C4-2B (cell line): ENCODE data around the gene LRCH3.

Experiments used
- H3K27ac ChIP-seq: fragments of 450-650 bp; 2 replicates; pipeline ENCODE4 v1.5.1; 2017
- ZFX ChIP-seq: fragments of 450-650 bp; IDR thresholded peaks from 2 replicates; pipeline ENCODE4 v1.6.1; 2017
- TF ChIP-seq, protein P1 (sequence below): fragments of 450-650 bp; conservative IDR thresholded peaks from 2 replicates; pipeline ENCODE4 v1.5.1; 2017; ENCODE audit warnings: mild to moderate bottlenecking

Gene LRCH3

DNA sequence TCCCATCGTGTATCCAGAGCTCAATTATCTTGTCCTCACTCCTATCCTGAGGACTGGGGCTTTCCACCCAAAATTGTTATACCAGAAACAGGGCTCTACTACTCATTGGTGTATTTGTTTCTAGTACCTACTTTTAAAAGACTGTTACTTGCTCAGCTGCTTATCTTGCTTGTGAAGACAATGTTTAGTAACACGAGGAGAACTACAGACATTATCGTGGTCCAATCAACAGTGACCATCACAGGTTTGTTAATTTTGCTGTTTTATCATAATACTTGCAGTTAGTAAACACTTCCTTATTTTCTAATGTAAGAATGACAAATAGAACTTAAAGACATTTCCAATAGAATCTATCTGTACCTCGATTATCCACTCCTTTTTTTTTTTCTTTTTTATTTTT, 13.5 kb downstream of the LRCH3 start:
- TF ChIP-seq ZFX = no peak
- no peak overlapping the region for H3K27ac ChIP-seq

DNA sequence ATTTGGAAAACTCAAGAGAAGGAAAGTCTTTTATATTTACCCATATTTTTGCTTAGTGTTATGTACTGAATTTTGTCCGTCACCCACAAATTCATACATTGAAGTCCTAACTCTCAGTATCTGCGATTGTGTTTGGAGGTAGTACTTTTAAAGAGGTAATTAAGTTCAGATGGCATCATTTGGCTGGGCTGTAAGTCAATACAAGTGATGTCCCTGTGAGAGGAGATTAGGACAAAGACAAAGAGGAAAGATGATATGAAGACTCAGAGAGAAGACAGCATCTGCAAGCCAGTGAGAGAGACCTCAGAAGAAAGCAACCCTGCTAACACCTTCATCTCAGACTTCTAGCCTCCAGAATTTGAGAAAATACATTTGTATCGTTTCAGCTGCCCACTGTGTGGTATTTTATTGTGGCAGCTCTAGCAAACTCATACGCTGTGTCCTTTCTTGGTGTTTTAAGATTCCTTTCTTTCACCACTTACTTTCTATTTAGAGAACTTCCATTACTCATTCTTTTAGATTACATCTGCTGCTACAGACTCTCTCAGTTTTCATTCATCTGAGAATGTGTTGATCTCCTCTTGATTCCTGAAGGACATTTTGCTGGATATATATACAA, 17.0 kb downstream of the LRCH3 start:
- no peak overlapping the region for H3K27ac ChIP-seq

DNA sequence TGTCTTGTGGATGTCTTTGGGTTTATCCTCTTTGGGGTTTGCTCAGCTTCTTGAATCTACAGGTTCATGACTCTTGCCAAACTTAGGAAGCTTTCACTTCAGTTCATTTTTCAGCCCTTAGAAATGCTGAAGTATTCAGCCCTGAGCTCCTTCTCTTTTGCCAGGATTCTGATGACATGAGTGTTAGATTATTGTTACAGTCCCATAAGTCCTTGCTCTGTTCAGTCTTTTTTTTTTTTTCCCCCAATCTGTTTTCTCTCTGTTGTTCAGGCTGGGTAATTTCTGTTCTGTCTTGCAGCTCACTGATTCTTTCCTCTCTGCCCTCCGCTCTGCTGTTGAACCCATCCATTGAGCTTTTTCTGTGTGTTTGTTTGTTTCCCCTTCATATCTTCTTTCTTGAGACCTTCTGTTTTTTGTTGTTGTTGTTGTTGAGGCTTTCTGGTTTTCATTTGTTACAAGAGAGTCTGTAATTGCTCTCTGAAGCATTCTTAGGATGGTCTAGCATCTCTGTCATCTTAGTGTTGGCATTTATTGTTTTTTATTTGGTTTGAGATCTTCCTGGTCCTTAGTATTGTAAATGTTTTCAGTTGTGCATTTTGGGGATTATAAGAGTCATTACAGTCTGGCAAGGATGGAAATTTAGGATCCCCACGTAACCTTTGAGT, 18.4 kb downstream of the LRCH3 start:
- H3K27ac ChIP-seq = no peak overlapping the region

More for the DNA sequence above, 17.0 kb downstream of the LRCH3 start:
- no peak for TF ChIP-seq ZFX
- TF ChIP-seq, protein P1, sequence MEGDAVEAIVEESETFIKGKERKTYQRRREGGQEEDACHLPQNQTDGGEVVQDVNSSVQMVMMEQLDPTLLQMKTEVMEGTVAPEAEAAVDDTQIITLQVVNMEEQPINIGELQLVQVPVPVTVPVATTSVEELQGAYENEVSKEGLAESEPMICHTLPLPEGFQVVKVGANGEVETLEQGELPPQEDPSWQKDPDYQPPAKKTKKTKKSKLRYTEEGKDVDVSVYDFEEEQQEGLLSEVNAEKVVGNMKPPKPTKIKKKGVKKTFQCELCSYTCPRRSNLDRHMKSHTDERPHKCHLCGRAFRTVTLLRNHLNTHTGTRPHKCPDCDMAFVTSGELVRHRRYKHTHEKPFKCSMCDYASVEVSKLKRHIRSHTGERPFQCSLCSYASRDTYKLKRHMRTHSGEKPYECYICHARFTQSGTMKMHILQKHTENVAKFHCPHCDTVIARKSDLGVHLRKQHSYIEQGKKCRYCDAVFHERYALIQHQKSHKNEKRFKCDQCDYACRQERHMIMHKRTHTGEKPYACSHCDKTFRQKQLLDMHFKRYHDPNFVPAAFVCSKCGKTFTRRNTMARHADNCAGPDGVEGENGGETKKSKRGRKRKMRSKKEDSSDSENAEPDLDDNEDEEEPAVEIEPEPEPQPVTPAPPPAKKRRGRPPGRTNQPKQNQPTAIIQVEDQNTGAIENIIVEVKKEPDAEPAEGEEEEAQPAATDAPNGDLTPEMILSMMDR = no peak

DNA sequence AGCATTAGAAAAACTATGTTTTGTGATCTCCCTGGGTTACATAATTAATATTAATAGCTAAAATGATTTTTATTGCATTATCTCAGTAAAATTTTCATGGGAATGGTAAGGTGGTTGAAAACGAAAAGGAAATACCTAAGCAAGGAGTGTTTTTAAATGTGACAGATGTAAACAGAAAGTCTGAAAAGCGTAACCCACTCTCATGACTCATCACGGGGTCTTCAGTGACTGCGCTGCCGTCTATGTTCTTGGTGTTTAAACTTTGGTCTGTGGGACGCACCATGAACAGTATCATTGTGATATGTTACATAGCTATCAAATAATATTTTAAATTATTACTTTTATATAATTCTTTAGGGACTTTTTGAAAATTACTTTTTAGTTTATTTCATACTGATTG, 19.8 kb downstream of the LRCH3 start:
- TF ChIP-seq, protein P1 = no peak
- TF ChIP-seq ZFX = no peak
- no peak overlapping the region for H3K27ac ChIP-seq

More for the DNA sequence above, 18.4 kb downstream of the LRCH3 start:
- TF ChIP-seq, protein P1 = no peak
- TF ChIP-seq ZFX = no peak

DNA sequence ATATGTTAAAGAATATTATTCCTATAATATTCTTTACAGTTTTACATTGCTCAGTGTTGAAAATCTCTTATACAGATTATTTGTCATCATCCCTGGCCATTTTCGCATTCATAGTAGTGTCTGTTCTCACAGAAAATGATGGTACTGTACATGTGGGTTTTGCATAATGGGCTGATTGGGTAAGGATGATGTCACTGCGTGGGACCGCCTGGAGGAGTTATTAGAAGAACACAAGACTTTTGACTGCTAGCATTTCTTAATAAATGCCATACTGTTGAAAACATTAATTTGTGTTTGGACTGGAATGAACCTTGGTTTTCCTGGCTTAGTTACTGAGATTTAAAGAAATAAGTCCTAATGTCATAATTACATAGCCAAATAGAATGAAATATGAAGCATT, 20.3 kb downstream of the LRCH3 start:
- H3K27ac ChIP-seq = no peak overlapping the region

DNA sequence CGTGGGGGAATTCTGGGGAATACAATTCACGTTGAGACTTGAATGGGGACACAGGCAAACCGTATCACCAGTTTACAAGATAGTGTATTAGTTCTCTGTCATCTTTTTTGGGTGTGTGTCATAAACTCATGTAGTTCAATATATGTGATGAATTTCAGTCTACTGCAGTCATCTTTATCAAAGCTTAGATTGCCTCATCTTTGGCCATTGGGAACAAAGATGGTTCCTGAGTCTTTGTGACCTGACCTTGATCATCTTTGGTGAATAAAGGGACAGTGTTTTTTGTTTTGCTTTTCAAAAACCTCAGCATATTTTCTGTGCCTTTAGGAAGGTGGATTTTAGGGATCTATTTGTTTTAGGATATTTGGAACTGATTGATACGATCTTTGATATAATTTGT, 23.3 kb downstream of the LRCH3 start:
- TF ChIP-seq, protein P1 = no peak
- TF ChIP-seq ZFX = no peak
- no peak overlapping the region for H3K27ac ChIP-seq

More for the DNA sequence above, 20.3 kb downstream of the LRCH3 start:
- no peak for TF ChIP-seq ZFX
- TF ChIP-seq, protein P1 = no peak

DNA sequence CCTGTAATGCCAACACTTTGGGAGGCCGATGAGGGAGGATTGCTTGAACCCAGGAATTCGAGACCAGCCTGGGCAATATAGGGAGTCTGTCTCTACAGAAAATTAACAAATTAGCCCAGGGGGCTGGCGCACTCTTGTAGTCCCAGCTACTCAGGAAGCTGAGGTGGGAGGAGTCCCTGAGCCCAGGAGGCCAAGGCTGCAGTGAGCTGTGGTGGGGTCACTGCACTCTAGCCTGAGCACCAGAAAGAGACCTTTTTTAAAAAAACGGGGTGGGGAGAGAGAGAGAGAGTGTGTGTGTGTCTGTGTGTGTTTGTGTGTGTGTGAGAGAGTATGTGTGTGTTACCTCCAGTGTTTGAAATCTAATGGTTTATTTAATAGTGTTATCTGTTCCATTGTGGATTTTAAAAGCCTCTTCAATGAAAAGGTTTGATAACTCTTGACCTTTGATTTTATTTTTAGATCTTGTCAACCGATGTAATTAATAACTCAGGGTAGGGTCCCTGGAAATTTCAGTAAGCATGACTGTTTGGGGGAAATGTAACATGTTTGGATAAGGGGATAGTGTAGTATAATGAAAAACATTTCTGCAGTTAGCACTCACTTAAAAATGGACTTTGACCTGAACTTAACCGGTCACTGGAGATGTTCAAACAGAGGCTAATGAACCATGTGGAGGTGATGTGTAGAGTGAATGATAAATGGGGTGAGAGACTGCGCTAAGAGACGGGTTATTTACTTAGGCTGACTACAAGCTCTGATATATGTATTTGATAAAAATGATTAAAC, 29.7 kb downstream of the LRCH3 start:
- TF ChIP-seq, protein P1 = no peak
- no peak for TF ChIP-seq ZFX
- H3K27ac ChIP-seq = no peak overlapping the region
